ENCODE data around the gene JMJD6. TPM values are rescaled to one million over a fixed set of nuclear protein-coding genes. Genes with fewer than 3 reads are reported as not detected.

The JMJD6 gene
- total RNA-seq, 2 experiments from 2014 or later = 39.9 to 71.2 TPM

- intact Hi-C loops (cut with micrococcal nuclease; ENCODE audit: unreplicated experiment) = loop anchor here (5.0 to 10.0 kb wide), 4 partner anchors 349 to 1074 kb away; partner anchors contain the start of genes RECQL5, SAP30BP and SEC14L1
- H3K79me2 ChIP-seq (ENCODE audit: insufficient read depth, low read depth, low read length) = peaks cover 68% of the 10 kb centered on the region
- H3K9me2 ChIP-seq (ENCODE audit: insufficient read depth, low read length) = no peaks in the 10 kb centered on the region
- no peaks in the 10 kb centered on the region for H3K9me3 ChIP-seq (ENCODE audit: low read length)
- H3K27ac ChIP-seq (ENCODE audit: low read depth, low read length, poor library complexity, severe bottlenecking) = peak overlapping the region; percentile 92
- TSS peak; percentile 52 for BruUV-seq (replicated peaks)
- H4K20me1 ChIP-seq (ENCODE audit: insufficient read depth, low read length) = peaks cover 27% of the 10 kb centered on the region
- H3K4me1 ChIP-seq (ENCODE audit: insufficient read depth, low read length, poor library complexity, severe bottlenecking) = peaks cover 40% of the 10 kb centered on the region
- H3K4me3 ChIP-seq (ENCODE audit: low read depth, low read length, poor library complexity, severe bottlenecking) = peak overlapping the region; percentile 77
- peaks cover 69% of the 10 kb centered on the region for H3K36me3 ChIP-seq (ENCODE audit: insufficient read depth, low read length)
- no peak; the same call in 1 of the 2 replicates for TF ChIP-seq CTCF (conservative IDR thresholded peaks at IDR 0.05; ENCODE audit: low read length)
- no peak for TF ChIP-seq EZH2phosphoT487 (IDR thresholded peaks at IDR 0.05; ENCODE audit: borderline replicate concordance, low read depth, low read length)
- POLR2A ChIA-PET = interaction anchor here (0.6 to 2.6 kb wide), 8 partner anchors 10 to 101 kb away, joined by 3 to 12 read pairs (median 4); no protein-coding TSS in a partner anchor
- CTCF ChIA-PET (ENCODE audit: unreplicated experiment) = interaction anchor here (1.1 kb wide), 1 partner anchor 11 kb away, joined by 3 read pairs; the partner anchor contains the start of gene METTL23
- H2AFZ ChIP-seq (ENCODE audit: low read length) = peak overlapping the region; percentile 44; the same call in 1 of the 2 replicates
- peak overlapping the region; percentile 89 for H3K4me2 ChIP-seq (ENCODE audit: low read length)
- peak; percentile 28 for DNase-seq (ENCODE audit: low spot score)
These were observed 12.1 kb upstream of the JMJD6 start for GRCh38 chr17:76738468-76738850.

- peak within 1 kb of the TSS; percentile 44; the same call in 1 of the 2 replicates for H2AFZ ChIP-seq (ENCODE audit: low read length)
- H3K4me3 ChIP-seq (ENCODE audit: low read depth, low read length, poor library complexity, severe bottlenecking) = peak within 1 kb of the TSS; percentile 77
- BruUV-seq (replicated peaks) = no TSS peak
- CTCF ChIA-PET (ENCODE audit: unreplicated experiment) = interaction anchor here (1.1 kb wide), 1 partner anchor 11 kb away, joined by 3 read pairs; the partner anchor contains the start of gene METTL23
- H3K4me2 ChIP-seq (ENCODE audit: low read length) = peak within 1 kb of the TSS; percentile 96
- H3K9me3 ChIP-seq (ENCODE audit: low read length) = no peaks in the 10 kb centered on the region
- peaks cover 69% of the 10 kb centered on the region for H3K36me3 ChIP-seq (ENCODE audit: insufficient read depth, low read length)
- TF ChIP-seq CTCF (conservative IDR thresholded peaks at IDR 0.05; ENCODE audit: low read length) (no peak), EZH2phosphoT487 (IDR thresholded peaks at IDR 0.05; ENCODE audit: borderline replicate concordance, low read depth, low read length) (no peak)
- H3K27ac ChIP-seq (ENCODE audit: low read depth, low read length, poor library complexity, severe bottlenecking) = peak within 1 kb of the TSS; percentile 92
- H3K79me2 ChIP-seq (ENCODE audit: insufficient read depth, low read depth, low read length) = peaks cover 74% of the 10 kb centered on the region
- POLR2A ChIA-PET = interaction anchor here (0.7 to 2.6 kb wide), 7 partner anchors 10 to 67 kb away, joined by 3 to 12 read pairs (median 4); no protein-coding TSS in a partner anchor
- DNase-seq (ENCODE audit: low spot score) = peak; percentile 96
- intact Hi-C loops (cut with micrococcal nuclease; ENCODE audit: unreplicated experiment) = loop anchor here (1.0 to 10.0 kb wide), 8 partner anchors 12 to 1073 kb away; partner anchors contain the start of genes JMJD6, METTL23, RECQL5 and SAP30BP
- peaks cover 33% of the 10 kb centered on the region for H4K20me1 ChIP-seq (ENCODE audit: insufficient read depth, low read length)
- H3K4me1 ChIP-seq (ENCODE audit: insufficient read depth, low read length, poor library complexity, severe bottlenecking) = peaks cover 46% of the 10 kb centered on the region
- no peaks in the 10 kb centered on the region for H3K9me2 ChIP-seq (ENCODE audit: insufficient read depth, low read length)
These were observed 11.5 kb upstream of the JMJD6 start, which contains the start of gene MFSD11 for GRCh38 chr17:76737676-76738467. Gene MFSD11 (plus strand): TSS chr17:76738119. CDS start chr17:76738353, 234 bp downstream.
